Ovary (tissue), 3 donors: ENCODE measurements around the gene RND1.

Experiments
- EP300 ChIP-seq: sonication (generic); formaldehyde crosslinking; IDR thresholded peaks from one replicate; pipeline ENCODE4 v1.6.1; 2017; ENCODE audit warnings: antibody characterized with exemption
- POLR2A ChIP-seq: fragments of 450-650 bp; IDR thresholded peaks from one replicate; pipeline ENCODE4 v1.6.1; 2017; ENCODE audit warnings: antibody characterized with exemption, mild to moderate bottlenecking, moderate library complexity
- TF ChIP-seq, protein P1 (sequence below), 3 donors: fragments of 450-650 bp in 2 of 3; fragments of 200-600 bp in 1 of 3; IDR thresholded peaks; one replicate each; pipeline versions ENCODE4 v1.5.1 to v1.8.0; 2016 to 2022; ENCODE audit warnings: antibody characterized with exemption in 3 of 3, mild to moderate bottlenecking in 1 of 3
- donor health status: DM: no; HTN: no; CAD: no.

DNA sequence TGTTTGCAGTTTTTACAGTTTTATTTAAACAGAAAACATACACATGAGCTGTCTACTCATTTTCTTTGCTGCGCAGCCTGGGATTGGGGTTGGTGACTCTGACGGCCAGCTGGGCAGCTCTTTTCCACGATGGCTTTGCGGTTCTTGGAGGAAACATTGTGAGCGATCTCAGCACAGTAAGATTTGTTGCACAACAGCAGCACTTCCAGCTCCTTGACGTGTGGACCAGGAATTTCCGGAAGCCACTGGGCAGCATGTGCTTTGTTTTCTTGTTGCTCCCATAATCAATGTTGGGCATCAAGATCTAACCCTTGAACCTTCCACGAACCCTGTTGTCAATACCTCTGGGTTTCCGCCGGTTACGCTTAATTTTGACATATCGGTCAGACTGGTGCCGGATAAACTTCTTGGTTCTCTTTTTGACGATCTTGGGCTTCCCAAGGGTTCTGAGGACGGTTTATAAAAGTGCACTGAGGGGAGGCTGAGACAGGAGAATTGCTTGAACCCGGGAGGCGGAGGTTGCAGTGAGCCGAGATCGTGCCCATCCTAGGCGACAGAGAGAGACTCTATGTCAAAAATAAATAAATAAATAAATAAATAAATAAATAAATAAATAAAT is 37.8 kb upstream of the RND1 start:
- no peak for TF ChIP-seq POLR2A
- TF ChIP-seq, protein P1, sequence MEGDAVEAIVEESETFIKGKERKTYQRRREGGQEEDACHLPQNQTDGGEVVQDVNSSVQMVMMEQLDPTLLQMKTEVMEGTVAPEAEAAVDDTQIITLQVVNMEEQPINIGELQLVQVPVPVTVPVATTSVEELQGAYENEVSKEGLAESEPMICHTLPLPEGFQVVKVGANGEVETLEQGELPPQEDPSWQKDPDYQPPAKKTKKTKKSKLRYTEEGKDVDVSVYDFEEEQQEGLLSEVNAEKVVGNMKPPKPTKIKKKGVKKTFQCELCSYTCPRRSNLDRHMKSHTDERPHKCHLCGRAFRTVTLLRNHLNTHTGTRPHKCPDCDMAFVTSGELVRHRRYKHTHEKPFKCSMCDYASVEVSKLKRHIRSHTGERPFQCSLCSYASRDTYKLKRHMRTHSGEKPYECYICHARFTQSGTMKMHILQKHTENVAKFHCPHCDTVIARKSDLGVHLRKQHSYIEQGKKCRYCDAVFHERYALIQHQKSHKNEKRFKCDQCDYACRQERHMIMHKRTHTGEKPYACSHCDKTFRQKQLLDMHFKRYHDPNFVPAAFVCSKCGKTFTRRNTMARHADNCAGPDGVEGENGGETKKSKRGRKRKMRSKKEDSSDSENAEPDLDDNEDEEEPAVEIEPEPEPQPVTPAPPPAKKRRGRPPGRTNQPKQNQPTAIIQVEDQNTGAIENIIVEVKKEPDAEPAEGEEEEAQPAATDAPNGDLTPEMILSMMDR (IDR thresholded peaks at IDR 0.05): no peak
- no peak for TF ChIP-seq EP300
